GM03348 (cell line): ENCODE results near the gene STARD10.
"Not testable (repeated sequence)": the region's sequence is repeated elsewhere in the genome, so short reads cannot be mapped to it uniquely, and the experiment has no call there.

Source experiments
- DNase-seq: peaks from one replicate; pipeline ENCODE4 v3.0.0; 2012; ENCODE audit warnings: low spot score

The STARD10 gene

DNA sequence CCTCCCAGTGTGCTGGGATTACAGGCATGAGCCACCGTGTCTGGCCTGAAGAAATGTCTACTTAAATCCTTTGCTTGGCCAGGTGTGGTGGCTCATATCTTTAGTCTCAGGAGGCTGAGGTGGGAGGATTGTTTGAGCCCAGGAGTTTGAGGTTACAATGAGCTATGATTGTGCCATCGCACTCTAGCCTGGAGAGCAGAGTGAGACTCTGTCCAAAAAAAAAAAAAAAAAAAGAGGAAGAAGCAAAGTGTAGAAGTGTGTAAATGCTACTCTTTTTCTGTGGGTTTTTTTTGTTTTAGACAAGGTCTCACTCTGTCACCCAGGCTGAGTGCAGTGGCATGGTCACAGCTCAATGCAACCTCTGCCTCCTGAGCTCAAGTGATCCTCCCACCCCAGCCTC is 13.9 kb upstream of the STARD10 start:
- DNase-seq, result no peak

DNA sequence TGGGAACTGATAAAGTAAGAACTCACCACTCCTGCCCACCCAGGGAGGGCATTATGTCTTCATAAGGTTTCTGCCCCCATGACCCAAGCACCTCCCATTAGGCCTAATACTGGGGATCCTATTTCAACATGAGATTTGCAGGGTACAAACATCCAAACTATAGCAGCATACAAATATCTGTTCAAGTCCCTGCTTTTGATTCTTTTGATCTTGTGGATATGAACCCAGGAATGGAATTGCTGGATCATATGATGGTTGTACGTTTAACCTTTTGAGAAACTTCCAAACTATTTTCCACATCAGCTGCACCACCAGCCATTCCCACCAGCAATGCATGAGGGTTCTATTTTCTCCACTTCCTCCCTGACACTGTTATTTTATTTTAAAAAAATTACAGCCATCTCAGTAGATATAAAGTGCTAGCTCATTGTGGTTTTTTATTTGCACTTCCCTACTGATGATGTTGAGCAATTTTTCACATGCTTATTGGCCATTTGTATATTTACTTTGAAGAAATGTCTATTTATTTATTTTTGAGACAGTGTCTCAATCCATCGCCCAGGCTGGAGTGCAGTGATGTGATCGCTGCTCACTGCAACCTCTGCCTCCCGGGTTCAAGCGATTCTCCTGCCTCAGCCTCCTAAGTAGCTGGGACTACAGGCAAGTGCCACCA is 13.3 kb upstream of the STARD10 start:
- DNase-seq, result no peak

DNA sequence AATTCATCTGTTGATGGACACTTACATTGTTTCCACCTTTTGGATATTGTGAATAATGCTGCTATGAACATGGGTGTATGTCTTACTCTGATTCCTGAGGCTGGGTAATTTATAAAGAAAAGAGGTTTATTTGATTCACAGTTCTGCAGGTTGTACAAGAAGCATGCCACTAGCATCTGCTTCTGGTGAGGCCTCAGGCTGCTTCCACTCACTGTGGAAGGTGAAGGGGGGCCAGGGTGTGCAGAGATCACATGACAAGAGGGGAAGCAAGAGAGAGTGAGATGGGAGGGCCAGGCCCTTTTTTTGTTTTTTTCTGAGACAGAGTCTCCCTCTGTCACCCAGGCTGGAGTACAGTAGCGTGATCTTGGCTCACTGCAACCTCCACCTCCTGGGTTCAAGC is 12.5 kb upstream of the STARD10 start:
- not testable (repeated sequence) for DNase-seq

DNA sequence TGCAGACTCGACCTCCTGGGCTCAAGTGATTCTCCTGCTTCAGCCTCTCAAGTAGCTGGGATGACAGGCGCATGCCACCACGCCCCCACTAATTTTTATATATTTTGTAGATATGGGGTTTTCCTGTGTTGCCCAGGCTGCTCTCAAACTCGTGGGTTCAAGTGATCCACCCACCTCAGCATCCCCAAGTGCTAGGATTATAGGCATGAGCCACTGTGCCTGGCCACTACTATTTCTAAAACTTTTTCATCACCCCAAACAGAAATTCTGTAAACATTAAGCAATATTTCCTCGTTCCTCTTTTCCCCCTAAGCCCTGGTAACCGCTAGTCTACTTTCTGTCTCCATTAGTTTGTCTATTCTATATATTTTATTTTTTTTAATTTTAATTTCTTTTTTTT is 11.4 kb upstream of the STARD10 start:
- no peak for DNase-seq

DNA sequence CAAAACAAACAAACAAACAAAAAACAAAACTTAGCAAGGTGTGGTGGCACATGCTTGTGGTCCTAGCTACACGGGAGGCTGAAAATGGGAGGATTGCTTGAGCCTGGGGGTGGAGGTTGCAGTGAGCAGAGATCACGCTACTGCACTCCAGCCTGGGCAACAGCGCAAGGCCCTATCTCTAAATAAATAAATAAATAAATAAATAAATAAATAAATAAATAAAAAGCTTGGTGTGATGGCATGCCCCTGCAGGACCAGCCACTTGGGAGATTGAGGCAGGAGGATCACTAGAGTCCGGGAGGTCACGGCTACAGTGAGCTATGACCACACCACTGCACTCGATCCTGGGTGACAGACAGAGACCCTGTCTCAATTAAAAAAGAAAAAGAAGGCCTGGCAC is 9.0 kb upstream of the STARD10 start:
- DNase-seq, result no peak

DNA sequence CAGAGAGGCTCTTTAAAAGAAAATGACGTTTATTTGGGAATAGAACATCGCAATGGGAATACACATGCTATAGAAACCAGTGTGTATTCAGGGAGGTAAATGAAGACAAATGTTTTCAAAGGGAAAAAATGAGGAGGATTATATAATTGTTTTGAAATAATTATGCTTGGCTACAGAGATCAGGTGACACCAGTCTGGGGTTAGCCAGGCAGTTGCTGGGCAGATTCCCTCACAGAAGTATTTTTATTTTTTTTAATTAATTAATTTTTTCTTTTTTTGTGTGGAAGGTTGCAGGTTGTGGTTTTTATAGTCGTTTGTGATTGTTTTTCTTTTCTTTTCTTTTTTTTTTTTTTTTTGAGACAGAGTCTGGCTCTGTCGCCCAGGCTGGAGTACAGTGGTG is 5.6 kb upstream of the STARD10 start:
- no peak for DNase-seq

DNA sequence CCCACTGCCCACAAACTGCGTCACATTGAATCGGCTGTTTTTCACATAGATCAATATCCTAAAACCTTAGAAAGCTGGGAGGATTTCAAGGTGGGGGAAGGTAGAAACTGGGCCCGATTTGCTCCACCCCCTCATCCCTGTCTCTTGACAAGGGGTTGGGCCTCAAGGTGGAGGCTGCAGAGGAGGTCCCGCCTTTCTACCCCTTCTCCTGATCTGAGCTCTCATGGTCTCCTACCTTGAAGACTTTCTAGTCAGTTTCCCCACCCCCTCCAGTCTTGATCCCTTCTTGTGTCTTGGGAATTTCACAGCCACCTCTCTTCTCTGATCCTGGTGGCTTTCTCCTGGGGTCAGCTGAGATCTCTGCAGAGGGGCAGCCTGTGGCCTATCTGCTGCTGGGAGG is 4.5 kb upstream of the STARD10 start:
- DNase-seq, result no peak

DNA sequence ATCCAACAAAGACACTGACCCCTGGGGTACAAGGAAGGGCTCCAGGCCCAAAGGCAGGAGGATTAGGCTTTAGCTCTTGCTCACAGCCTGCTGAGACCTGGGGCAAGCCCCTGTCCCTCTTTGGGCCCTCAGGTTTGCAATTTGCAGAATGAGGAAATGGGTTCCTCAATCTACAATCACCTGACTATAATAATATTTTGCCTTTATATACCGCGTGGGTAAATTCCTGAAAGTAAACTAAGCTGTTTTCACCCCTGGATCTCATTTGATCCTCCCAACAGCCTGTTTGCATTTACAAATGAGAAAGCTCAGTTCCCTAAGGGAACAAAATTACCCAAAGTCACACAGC is 797 bp downstream of the STARD10 start:
- DNase-seq, result no peak

DNA sequence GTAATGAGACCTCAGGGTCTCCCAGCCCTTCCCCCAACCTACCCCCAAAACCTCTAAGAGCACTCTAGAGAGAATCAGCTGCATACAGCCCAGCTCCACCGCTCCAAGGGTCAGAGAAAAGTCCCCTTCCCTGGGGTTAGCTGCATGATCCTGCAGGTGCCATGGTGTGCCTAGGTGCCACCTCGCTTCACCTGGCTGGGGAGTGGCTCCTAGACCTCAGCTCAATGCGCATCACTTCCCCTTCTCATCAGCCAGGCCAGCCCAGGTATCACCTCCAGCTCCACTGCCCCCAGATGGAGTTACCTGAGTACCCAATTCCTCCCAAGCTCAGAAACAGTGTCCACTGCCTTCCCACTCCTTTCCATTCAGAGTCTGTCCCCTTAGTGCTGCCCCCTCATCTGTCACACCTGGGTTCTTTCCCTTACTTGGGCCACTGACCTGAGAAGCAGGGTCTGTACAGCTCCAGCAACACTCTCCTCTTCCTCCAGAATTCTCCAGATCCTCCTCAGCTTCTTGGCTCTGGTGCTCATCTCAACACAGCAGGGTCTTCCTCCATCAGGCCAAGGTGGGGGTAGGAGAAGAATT is 1.3 kb downstream of the STARD10 start:
- no peak for DNase-seq

DNA sequence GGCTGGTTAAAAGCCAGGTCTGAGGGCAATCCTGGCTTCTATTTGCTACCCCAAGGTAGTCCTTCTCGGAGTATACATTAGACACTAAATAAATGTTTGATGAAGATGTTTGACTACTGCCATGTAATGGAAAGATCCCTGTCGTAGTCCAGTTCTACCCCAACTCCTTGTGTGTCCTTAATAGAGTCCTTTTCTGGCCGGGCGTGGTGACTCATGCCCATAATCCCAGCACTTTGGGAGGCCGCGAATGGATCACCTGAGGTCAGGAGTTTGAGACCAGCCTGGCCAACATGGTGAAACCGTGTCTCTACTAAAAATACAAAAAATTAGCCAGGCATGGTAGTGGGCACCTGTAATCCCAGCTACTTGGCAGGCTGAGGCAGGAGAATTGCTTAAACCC is 2.6 kb downstream of the STARD10 start:
- not testable (repeated sequence) for DNase-seq

DNA sequence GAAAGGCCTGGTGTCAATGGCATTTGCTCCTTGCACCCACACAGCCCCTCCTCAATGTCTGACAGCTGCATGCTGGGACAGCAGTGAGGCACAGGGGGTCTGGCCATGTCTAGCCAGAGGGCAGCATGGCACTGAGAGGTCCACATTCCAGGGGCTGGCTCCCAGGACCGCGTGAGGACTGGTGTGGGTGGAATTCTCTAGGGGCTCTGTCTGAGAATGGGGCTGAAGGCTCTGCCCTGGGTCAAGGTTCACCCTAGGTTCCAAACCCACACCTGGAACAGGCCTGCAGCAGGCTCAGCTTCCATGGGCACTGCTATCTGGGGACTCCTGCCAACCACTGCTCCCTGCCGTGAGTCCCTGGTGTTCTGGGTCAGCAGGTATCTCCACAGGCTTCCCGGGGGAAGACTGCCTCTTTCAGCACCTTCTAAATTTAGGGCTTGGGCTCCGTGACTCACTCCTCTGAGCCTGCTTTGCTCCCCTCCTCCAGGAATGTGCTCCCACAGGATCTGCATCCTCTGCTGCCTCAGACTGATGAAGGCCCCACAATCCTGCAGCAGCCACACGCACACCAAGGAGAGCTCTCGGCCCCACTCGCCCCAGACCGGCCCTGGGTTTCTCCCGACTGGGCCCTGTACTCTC is 4.2 kb downstream of the STARD10 start:
- DNase-seq, result peak; percentile 85

DNA sequence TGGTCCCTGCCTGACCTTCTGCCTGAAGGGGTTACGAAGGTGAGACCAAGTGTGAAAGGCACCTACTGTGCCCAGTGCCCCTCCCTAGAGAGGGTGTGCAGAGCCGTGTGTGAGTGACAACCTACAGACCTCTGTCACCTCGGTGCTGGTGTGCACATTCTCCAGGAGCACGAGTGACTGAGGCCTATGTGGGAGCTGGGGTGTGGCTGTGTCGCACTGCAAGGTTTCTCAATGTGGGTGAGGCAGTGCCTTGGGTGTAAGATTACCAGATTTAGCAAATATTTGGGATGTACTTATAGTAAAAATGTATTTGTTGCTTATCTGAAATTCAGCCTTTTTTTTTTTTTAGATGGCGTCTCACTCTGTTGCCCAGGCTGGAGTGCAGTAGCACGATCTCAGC is 5.6 kb downstream of the STARD10 start:
- DNase-seq, result no peak

DNA sequence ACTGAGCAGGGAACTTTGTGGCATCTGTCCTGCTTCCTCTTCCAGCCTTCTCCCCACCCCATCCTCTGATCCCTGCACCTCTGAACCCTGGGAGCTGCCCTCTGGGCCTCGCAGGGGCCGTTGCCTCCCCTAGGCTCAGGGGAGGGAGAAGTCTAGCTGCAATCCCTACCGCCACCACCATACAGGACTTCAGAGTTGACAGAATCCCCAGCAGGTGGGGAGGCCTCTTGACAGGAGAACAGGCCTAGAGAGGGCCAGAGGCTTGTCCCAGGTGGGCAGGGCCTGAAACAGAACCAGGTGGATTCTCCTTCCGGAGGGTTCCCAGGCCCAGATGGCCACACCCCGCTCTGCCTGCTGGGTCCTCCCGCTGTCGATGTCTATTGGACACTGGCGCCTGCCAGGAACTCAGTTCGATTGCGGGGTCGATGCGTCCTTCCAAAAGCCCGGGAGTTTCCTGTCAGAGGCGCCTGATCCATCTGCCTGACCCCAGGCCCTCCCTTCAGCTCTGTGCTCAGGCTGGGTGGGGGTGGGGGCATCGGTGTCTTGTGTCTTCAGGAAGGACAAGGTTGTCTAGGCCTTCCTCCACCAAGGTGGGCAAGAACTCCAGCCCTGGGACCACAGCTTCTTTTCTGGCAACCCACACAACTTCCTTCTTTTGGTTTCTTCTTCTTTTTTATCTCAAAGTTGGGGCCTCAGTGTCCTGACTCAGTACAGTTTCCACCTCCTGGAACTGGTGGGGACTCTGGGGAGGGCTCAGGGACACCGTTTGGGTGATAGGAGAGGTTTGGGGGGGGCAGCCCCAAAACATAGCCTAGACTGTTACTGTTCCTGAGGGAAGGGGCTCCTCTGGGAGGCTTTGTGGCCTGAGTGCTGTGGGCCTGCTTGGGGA is 6.4 kb downstream of the STARD10 start:
- DNase-seq, result no peak

DNA sequence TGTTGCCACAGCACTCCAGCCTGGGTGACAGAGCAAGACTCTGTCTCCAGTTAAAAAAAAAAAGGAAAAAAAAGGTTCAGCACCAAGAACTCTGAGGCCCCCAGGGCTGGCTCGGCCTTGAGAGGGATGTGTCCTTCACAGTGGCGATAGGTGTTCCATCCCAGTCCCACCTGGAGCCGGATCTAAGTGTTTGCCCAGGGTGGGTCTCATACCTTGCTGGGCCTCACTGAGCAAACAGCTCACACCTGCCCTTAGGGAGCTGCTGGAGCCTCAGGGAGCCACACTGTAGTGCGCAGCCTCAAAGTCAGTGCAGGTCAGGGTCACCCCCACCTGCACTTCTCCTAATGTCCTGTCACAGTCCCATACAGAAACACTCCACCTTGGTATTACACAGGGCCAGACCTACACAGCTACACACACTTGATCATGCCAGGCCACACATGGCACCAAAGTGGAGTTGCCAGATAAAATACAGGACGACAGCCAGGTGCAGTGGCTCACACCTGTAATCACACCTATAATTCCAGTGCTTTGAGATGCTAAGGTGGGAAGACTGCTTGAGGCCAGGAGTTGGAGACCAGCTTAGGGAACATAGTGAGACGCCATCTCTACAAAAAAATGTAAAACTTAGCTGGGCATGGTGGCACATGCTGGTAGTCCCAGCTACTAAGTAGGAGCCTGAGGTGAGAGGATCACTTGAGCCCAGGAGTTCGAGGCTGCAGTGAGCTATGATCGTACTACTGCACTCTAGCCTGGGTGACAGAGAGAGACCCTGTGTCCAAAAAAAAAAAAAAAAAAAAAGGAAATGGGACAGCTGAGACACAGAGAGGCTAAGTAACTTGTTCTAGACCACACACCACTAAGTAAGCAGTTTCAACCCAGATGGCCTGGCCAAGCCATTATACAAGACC is 7.3 kb downstream of the STARD10 start:
- no peak for DNase-seq

DNA sequence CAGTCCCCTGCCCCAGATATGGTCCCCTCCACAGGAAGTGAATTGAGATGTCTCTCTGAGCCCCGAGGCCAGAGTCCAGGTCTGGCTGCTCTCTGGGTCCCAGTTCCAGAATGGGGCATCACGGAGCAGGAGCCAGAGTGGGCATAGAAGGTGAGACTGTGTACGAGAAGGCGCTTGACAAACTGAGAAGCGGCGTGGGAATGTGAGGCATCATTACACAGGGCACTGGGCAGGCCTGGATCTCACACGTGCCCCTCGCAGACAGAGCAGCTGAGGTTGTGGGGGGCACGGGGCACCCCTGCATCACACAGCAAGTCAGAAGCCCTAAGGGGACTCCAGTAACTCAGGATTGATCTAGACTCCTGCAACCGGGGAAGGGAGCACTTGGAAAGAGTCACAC is 9.2 kb downstream of the STARD10 start:
- no peak for DNase-seq

DNA sequence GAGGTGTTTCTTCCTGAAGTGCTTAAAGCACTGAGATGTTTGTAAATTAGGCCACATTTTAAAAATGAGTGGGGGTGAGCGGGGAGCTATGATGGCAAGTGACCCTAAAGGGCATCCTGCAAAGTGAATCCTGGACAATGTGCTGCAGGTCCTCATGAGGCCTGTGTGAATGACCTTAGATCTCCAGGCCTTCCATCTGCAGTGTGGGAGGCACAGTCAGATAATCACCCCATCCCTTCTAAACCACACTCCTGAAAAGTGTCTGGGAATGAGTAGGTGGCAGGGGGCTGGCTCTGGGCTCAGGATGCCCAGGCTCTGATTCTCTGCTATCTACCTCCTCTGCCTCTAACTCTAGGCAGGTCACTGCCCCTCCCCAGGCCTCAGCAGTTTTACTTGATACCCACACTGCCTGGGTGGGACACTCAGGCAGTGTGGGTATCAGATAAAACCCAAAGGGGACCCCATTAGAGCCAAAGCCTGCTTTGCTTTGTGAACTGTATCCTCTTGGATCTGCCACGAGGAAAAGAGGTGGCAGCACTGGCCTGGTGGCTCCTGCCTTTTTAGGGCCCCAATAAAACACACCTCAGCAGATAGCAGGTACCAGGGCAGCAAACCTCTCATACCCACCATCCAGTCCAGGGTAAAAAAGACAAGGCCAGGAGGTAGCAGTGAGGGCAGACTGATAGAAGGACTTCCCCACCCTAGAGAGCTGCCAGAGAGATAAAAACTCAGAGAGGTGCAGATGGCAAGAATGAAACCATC is 10.5 kb downstream of the STARD10 start:
- DNase-seq, result no peak

DNA sequence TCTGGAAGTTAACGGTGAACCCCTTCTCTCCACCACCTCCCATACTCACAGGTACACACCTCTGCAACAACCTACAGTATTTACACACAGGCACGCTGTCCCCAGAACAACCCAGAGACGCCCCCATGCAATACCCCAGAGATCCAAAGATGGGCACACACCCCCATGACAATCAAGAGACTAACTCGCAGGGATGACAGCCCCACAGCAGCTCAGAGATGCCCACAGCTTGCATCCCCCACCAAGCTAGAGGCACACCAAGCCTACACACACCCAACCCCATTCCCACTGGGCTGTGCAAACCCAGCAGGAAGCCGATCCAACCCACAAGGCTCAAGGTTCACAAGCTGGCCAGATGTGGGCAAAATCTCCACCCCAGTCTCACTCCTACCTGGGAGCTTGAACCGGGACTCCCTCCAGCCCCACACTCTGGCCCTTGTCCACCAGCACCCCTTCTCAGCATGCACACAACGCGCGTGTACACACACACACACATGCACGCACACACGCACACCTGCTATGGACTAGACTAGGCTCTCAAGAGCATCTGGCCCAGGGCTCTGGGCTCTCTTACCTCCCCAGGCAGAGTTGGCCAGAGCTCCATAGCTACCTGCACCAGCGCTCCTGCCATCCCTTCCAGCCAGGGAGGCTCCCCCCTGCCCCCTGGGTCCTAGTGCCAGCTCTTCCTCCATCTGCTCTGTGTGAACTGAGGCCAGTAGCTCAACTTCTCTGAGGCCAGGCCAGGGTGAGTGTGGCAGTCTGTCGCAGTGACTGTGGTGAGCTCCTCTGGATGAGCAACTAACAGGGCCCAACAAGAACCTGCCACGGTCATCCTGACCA is 11.5 kb downstream of the STARD10 start:
- no peak for DNase-seq

DNA sequence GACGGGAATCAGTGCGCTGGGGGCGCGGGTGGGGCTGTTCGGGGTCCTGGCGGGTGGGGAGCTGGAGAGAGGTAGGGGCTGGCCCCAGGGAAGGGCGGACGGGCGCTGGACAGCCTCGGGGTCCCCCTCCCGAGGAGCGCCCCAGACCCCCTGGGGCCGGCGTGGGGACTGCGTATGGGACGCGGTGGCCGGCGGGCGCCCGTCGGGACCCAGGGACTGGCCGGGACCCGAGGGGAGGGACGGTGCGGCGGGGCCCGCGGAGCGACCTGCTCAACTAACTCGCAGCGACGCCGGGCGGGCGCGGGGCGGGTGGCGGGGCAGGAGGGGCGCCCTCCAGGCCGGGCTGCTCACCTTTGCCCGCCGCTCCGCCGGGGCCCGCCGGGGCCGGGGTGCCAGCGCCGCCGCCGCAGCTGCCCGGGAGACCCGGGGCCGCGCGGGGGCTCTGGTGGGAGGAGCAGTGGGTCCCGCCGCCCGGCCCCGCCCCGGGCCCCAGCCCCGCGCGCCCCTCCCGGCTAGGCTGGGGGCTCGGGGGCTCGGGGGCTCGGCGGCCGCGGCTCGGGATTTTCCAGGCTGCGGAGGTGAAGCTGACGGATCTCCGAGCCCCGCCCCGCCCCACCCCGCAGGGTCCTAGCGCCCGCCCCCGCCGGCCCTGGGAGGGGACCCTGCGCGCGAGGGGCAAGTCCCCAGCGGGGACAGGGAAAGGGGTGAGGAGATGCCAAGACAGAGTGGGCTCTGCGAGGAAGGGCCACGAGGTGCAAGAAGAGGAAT is 12.3 kb downstream of the STARD10 start:
- peak; percentile 79 for DNase-seq

DNA sequence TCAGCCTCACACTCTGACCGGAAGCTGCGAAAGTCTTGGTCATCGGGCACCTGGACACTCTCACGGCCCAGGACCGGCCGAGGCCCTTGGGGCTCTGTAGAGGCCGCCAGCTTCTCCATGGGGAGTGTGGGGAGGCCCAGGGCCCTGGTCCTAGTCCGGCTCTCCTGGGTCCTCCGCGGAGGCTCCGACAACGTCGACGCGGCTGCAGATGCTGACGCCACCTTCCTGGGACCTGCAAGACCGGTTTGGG is 12.9 kb downstream of the STARD10 start:
- no peak for DNase-seq
